Spleen (tissue), 7 donors: ENCODE data around the gene ATXN1.

Experiments
- CTCF ChIP-seq, 11 experiments: fragments of 200-600 bp in 7 of 11; fragments of 450-650 bp in 4 of 11; sonication (generic) in 4 of 11; IDR thresholded peaks in 8 of 11; conservative IDR thresholded peaks in 3 of 11; 1 replicate in 7 of 11; 2 replicates in 4 of 11; pipeline versions ENCODE4 v1.4.0 to v1.8.0; 2016 to 2021; ENCODE audit warnings: antibody characterized with exemption in 11 of 11, inconsistent platforms in 4 of 11, mild to moderate bottlenecking in 1 of 11
- POLR2A ChIP-seq, 3 donors: fragments of 450-650 bp; IDR thresholded peaks; one replicate each; pipeline ENCODE4 v1.5.1; 2017; ENCODE audit warnings: antibody characterized with exemption in 3 of 3, mild to moderate bottlenecking in 1 of 3
- POLR2AphosphoS5 ChIP-seq, 3 donors: sonication (generic); formaldehyde crosslinking; IDR thresholded peaks; one replicate each; pipeline ENCODE4 v1.5.1; 2017; ENCODE audit warnings: antibody characterized with exemption in 3 of 3
- donor health status: DM: no; HTN: no; CAD: no; lungs with moderate emphysema.
- donor health status: DM: no; HTN: no; CAD: no.
- donor health status: DM: no; HTN: no; CAD: no.

GRCh38 chr6:16256781-16257180 lies 504.5 kb downstream of the ATXN1 start:
- no peak for TF ChIP-seq CTCF (IDR thresholded peaks at IDR 0.05 in 8 of 11, conservative IDR thresholded peaks at IDR 0.05 in 3 of 11)
- no peak for TF ChIP-seq POLR2A (IDR thresholded peaks at IDR 0.05)
- no peak for TF ChIP-seq POLR2AphosphoS5 (IDR thresholded peaks at IDR 0.05)
